SIG-M5 treated with dmso at 0.1 percent for 504 hours (cell line): Measurements from ENCODE around the gene INF2.
"Not testable (repeated sequence)": the region's sequence is repeated elsewhere in the genome, so short reads cannot be mapped to it uniquely, and the experiment has no call there.

ENCODE experiments used
- DNase-seq: peaks from one replicate; lab custom pipeline; 2025; ENCODE audit not compliant: unreplicated experiment; lab: John Stamatoyannopoulos, UW

Gene INF2

GRCh38 chr14:104717646-104718045, 28.2 kb downstream of the INF2 start:
- no peak for DNase-seq

- no peak for DNase-seq
These were observed 28.7 kb downstream of the INF2 start for GRCh38 chr14:104718147-104718546.

- DNase-seq = no peak
These were observed 29.5 kb downstream of the INF2 start for GRCh38 chr14:104718871-104719270.

- no peak for DNase-seq
These were observed 29.9 kb downstream of the INF2 start for GRCh38 chr14:104719343-104719742.

GRCh38 chr14:104721505-104722431, 32.4 kb downstream of the INF2 start:
- DNase-seq = no peak

- DNase-seq = peak; percentile 64
These were observed 33.7 kb downstream of the INF2 start for GRCh38 chr14:104722938-104723650.

- DNase-seq = peak; percentile 27
These were observed 34.4 kb downstream of the INF2 start, which contains the start of gene ADSS1 for GRCh38 chr14:104723651-104724406. Gene ADSS1 (plus strand): TSS chr14:104724229. CDS start chr14:104724271, 42 bp downstream.

- DNase-seq = no peak
These were observed 35.1 kb downstream of the INF2 start for GRCh38 chr14:104724407-104724980.

- no peak for DNase-seq
These were observed 35.8 kb downstream of the INF2 start for GRCh38 chr14:104724981-104725771.

- DNase-seq = no peak
These were observed 36.5 kb downstream of the INF2 start for GRCh38 chr14:104725772-104726548.

GRCh38 chr14:104726600-104727451, 37.4 kb downstream of the INF2 start:
- DNase-seq = no peak

- no peak for DNase-seq
These were observed 39.2 kb downstream of the INF2 start for GRCh38 chr14:104728631-104729030.

GRCh38 chr14:104729176-104729834, 39.9 kb downstream of the INF2 start:
- not testable (repeated sequence) for DNase-seq

- no peak for DNase-seq
These were observed 40.4 kb downstream of the INF2 start for GRCh38 chr14:104729835-104730181.

- no peak for DNase-seq
These were observed 41.1 kb downstream of the INF2 start for GRCh38 chr14:104730487-104730886.

- DNase-seq = peak; percentile 12
These were observed 42.2 kb downstream of the INF2 start for GRCh38 chr14:104731320-104732294.

GRCh38 chr14:104732355-104732804, 43.0 kb downstream of the INF2 start:
- no peak for DNase-seq
